HT-29 (cell line): ENCODE measurements around the gene SPATS2. TPM values are rescaled to one million over a fixed set of nuclear protein-coding genes. Genes with fewer than 3 reads are reported as not detected.
A peak's percentile ranks its signal among the peaks of the same experiment; 100 is the strongest.
"Not testable (repeated sequence)": the region's sequence is repeated elsewhere in the genome, so short reads cannot be mapped to it uniquely, and the experiment has no call there.

Experiments used
- DNase-seq: peaks from one replicate; pipeline ENCODE4 v3.0.0-alpha.2; 2015; ENCODE audit warnings: low spot score
- total RNA-seq: library from RNA; depleted of rRNA; stranded (reverse); fragments of >200 nt; shearing (Covaris generic); gene quantifications from 2 replicates; pipeline ENCODE4 v1.2.3, GENCODE V29; 2014

Gene SPATS2
- total RNA-seq, 1 experiment from 2014 or later, result 11.5 TPM

- no peak for DNase-seq
Measured at GRCh38 chr12:49349266-49349665, 18.0 kb upstream of the SPATS2 start.

- no peak for DNase-seq
Measured at GRCh38 chr12:49352351-49352750, 14.9 kb upstream of the SPATS2 start.

- no peak for DNase-seq
Measured at GRCh38 chr12:49355913-49356312, 11.3 kb upstream of the SPATS2 start.

- DNase-seq, result peak; percentile 72
Measured at GRCh38 chr12:49357103-49357678, 10.1 kb upstream of the SPATS2 start.

- DNase-seq, result peak; percentile 89
Measured at GRCh38 chr12:49358483-49359141, 8.7 kb upstream of the SPATS2 start.

- no peak for DNase-seq
Measured at GRCh38 chr12:49359671-49360070, 7.6 kb upstream of the SPATS2 start.

GRCh38 chr12:49362077-49362476, 5.2 kb upstream of the SPATS2 start:
- no peak for DNase-seq

- DNase-seq, result no peak
Measured at GRCh38 chr12:49364989-49365388, 2.3 kb upstream of the SPATS2 start.

GRCh38 chr12:49365542-49365941, 1.7 kb upstream of the SPATS2 start:
- no peak for DNase-seq

- no peak for DNase-seq
Measured at GRCh38 chr12:49366096-49366651, 1.1 kb upstream of the SPATS2 start.

GRCh38 chr12:49366652-49367380, 446 bp upstream of the SPATS2 start:
- peak; percentile 91 for DNase-seq

- DNase-seq, result no peak
Measured at GRCh38 chr12:49368240-49368600, 958 bp downstream of the SPATS2 start.

GRCh38 chr12:49369411-49370145, 2.3 kb downstream of the SPATS2 start:
- peak; percentile 60 for DNase-seq

- DNase-seq, result no peak
Measured at GRCh38 chr12:49370539-49370938, 3.3 kb downstream of the SPATS2 start.

- no peak for DNase-seq
Measured at GRCh38 chr12:49375406-49375805, 8.1 kb downstream of the SPATS2 start.

- DNase-seq, result no peak
Measured at GRCh38 chr12:49377386-49377785, 10.1 kb downstream of the SPATS2 start.

- DNase-seq, result not testable (repeated sequence)
Measured at GRCh38 chr12:49380184-49380583, 12.9 kb downstream of the SPATS2 start.

- no peak for DNase-seq
Measured at GRCh38 chr12:49388682-49389386, 21.6 kb downstream of the SPATS2 start.

GRCh38 chr12:49389387-49389703, 22.1 kb downstream of the SPATS2 start:
- DNase-seq, result no peak

- no peak for DNase-seq
Measured at GRCh38 chr12:49397000-49397399, 29.7 kb downstream of the SPATS2 start.

- DNase-seq, result no peak
Measured at GRCh38 chr12:49400304-49400703, 33.0 kb downstream of the SPATS2 start.
